GM12874 (cell line): Measurements from ENCODE around the gene RNPS1.

Experiments
- CTCF ChIP-seq: IDR thresholded peaks from 2 replicates; pipeline ENCODE4 v1.5.1; 2011; ENCODE audit warnings: low read depth, mild to moderate bottlenecking, control low read depth, low read length, moderate library complexity; ENCODE audit not compliant: insufficient read depth

The RNPS1 gene

GRCh38 chr16:2214719-2214968 is 53.3 kb downstream of the RNPS1 start, which contains the start of gene PGP:
Gene PGP, minus strand, starts transcription at chr16:2214840. Its CDS starts 63 bp downstream, at chr16:2214777.
- TF ChIP-seq CTCF = no peak

- TF ChIP-seq CTCF = no peak
Measured at GRCh38 chr16:2213817-2214718, 53.9 kb downstream of the RNPS1 start.

- TF ChIP-seq CTCF = no peak
Measured at GRCh38 chr16:2212362-2213324, 55.3 kb downstream of the RNPS1 start.

DNA sequence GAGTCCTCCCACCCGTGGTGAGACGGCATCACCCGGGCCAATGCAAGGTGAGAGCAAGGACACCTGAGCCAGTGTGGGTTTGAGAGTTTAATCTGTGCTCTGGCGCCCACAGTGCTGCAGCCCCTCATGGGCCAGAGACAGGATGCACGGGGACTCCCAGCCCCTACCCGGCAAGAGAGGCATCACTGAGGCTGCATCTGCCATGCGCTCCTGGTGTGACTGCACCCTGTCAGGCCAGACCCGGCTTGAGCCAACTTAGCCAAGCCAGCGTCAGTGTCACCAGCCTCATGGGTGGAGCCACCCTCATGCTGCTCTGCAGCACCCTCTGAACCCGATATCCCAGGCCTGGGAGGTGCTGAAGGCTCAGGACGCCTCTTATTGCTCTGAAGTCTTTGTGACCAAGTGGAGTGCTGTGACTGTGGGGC is 56.0 kb downstream of the RNPS1 start:
- TF ChIP-seq CTCF = no peak

GRCh38 chr16:2210386-2211365 is 57.2 kb downstream of the RNPS1 start, which contains the start of gene BRICD5:
Gene BRICD5, minus strand, starts transcription at chr16:2210863. Its CDS starts 30 bp downstream, at chr16:2210833.
- TF ChIP-seq CTCF = no peak

GRCh38 chr16:2210009-2210332 is 58.0 kb downstream of the RNPS1 start:
- TF ChIP-seq CTCF = no peak
